ENCODE data around the gene ZC3H6. TPM values are rescaled to one million over a fixed set of nuclear protein-coding genes. Genes with fewer than 3 reads are reported as not detected.

ZC3H6 gene
- polyA plus RNA-seq, 2 of the 4 experiments (the other 2 are of a cell fraction) = 0.75 to 1.9 TPM

DNA sequence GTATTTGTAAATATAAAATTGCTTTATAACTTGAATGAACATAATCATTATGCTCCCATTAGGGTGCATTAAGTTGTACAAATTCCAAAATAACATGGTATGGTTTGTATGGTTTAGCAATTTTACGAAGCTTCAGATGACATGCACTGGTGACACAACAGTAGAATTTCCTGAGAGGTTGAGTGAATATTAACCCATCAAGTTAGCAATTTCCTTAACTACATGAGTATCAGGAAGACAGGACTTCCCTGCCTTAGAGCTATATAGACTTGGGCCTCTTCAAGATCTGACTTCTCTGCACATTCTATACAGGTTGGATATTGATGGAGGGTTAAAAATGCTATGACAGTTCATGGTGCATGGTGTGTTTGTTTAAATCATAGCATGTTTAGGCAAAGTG is 60.2 kb downstream of the ZC3H6 start:
- no peak for ATAC-seq
- TF ChIP-seq RARB (CRISPR knock-in tag; IDR thresholded peaks at IDR 0.05) (no peak), CBX2 (IDR thresholded peaks at IDR 0.05; ENCODE audit: borderline replicate concordance, low read depth) (no peak)
- Histone ChIP-seq H3K9me3 (no peaks in the 10 kb centered on the region), H3K4me2 (no peak overlapping the region), H3K4me3 (no peak overlapping the region), H3K27ac (no peak overlapping the region), H3K4me1 (no peaks in the 10 kb centered on the region)
- CTCF ChIA-PET = interaction anchor here (1.0 to 1.4 kb wide), 2 partner anchors 11 to 21 kb away, joined by 3 to 4 read pairs; no protein-coding TSS in a partner anchor
- DNase-seq (ENCODE audit: low read depth in 1 of 2, low spot score in 1 of 2) = no peak
- no peak for FAIRE-seq
- POLR2A ChIA-PET = no interaction called here
- 79% methylated on average over 1 of the region's 1 CpG for WGBS (ENCODE audit: missing lambda C conversion rate)

DNA sequence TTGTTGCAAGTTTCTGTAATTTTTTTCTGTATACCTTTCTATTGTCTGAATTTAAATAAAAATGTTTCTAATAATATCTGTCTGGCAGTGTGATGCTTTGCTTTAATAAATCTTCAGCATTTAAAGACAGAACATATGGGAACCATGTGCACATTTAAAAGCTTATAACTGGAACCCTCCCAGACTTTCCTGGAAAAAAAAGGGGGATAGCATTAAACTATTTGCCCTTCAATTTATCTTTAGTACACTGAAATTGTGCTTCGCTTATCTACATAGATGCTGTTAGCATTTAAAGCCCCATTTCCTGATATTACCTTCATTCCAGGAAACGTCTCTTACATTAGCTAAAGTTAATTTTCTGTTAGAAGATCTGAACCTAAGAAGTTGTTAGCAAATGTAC is 64.6 kb downstream of the ZC3H6 start:
- ChIA-PET CTCF (no interaction called here), POLR2A (no interaction called here)
- no peak for FAIRE-seq
- DNase-seq (ENCODE audit: low read depth in 1 of 2, low spot score in 1 of 2) = no peak
- H3K27ac ChIP-seq = no peak overlapping the region
- no peaks in the 10 kb centered on the region for H3K4me1 ChIP-seq
- no peak for ATAC-seq
- H3K4me2 ChIP-seq = no peak overlapping the region
- 49% methylated on average over 2 of the region's 2 CpGs for WGBS (ENCODE audit: missing lambda C conversion rate)
- no peaks in the 10 kb centered on the region for H3K9me3 ChIP-seq
- H3K4me3 ChIP-seq = no peak overlapping the region
- no peak for TF ChIP-seq RFX5 (IDR thresholded peaks at IDR 0.05)
- TF ChIP-seq JUNB (IDR thresholded peaks at IDR 0.05) = no peak
- no peak for TF ChIP-seq GATA3 (IDR thresholded peaks at IDR 0.05; ENCODE audit: borderline replicate concordance)
- no peak for TF ChIP-seq NR3C1 (IDR thresholded peaks at IDR 0.05)
- no peak for TF ChIP-seq ZFP36 (IDR thresholded peaks at IDR 0.05; ENCODE audit: borderline replicate concordance, partially characterized antibody)
- no peak for TF ChIP-seq KDM5A (IDR thresholded peaks at IDR 0.05)
- no peak for TF ChIP-seq CEBPB (IDR thresholded peaks at IDR 0.05)
- no peak for TF ChIP-seq JUN (IDR thresholded peaks at IDR 0.05)
- TF ChIP-seq, protein P1, sequence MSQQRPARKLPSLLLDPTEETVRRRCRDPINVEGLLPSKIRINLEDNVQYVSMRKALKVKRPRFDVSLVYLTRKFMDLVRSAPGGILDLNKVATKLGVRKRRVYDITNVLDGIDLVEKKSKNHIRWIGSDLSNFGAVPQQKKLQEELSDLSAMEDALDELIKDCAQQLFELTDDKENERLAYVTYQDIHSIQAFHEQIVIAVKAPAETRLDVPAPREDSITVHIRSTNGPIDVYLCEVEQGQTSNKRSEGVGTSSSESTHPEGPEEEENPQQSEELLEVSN (IDR thresholded peaks at IDR 0.05; ENCODE audit: borderline replicate concordance, low read depth) = no peak
- no peak for TF ChIP-seq MAFK (IDR thresholded peaks at IDR 0.05; ENCODE audit: partially characterized antibody)
- no peak for TF ChIP-seq HOXB5 (CRISPR knock-in tag; IDR thresholded peaks at IDR 0.05)
- no peak for TF ChIP-seq CHD4 (IDR thresholded peaks at IDR 0.05; ENCODE audit: borderline replicate concordance)
- TF ChIP-seq FOXS1 (CRISPR knock-in tag; IDR thresholded peaks at IDR 0.05) = no peak
- TF ChIP-seq, protein P2, sequence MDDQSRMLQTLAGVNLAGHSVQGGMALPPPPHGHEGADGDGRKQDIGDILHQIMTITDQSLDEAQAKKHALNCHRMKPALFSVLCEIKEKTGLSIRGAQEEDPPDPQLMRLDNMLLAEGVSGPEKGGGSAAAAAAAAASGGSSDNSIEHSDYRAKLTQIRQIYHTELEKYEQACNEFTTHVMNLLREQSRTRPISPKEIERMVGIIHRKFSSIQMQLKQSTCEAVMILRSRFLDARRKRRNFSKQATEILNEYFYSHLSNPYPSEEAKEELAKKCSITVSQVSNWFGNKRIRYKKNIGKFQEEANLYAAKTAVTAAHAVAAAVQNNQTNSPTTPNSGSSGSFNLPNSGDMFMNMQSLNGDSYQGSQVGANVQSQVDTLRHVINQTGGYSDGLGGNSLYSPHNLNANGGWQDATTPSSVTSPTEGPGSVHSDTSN (IDR thresholded peaks at IDR 0.05) = no peak

DNA sequence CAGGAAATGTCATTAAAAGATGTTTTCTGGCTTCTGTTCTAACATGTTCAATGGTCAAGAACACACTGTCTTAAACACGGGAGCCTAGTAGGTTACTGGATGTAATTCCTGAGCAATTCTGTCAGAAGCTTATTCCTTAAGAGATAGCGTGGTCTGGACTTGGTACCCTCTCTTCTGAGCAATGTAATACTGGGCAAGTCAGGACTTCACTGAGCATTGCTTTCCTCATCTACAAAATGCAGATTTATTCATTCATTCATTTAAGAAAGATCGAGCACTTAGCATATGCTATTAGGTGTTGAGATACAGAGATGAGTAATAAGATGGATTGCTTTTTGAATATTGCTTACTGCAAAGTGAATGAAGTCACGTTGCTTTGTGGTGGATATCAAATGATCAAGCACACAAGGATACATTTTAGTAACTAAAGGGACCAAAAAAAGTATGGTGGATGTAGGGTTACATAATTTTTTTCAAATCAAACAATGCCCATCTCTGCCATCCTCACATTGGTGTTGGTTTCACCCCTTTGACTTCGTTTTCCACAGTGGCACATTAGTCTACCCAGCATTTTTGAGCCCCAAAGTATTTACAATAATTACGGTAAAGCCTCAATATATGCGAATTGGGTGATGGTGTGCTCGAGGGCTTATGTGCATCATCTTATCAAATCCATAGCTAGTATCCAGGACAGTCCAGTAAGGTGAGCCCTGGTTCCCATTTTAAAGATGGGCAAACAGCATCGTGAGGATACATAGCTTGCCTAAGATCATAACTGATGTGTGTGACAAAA is 65.3 kb downstream of the ZC3H6 start:
- no peak overlapping the region for H3K4me3 ChIP-seq
- FAIRE-seq (no peak), ATAC-seq (no peak), DNase-seq (ENCODE audit: low read depth in 1 of 2, low spot score in 1 of 2) (no peak)
- no peaks in the 10 kb centered on the region for H3K4me1 ChIP-seq
- TF ChIP-seq POLR2AphosphoS2 (conservative IDR thresholded peaks at IDR 0.05; ENCODE audit: low read length) (no peak), RARB (CRISPR knock-in tag; IDR thresholded peaks at IDR 0.05) (no peak), NR3C1 (IDR thresholded peaks at IDR 0.05) (no peak), KDM1A (IDR thresholded peaks at IDR 0.05; ENCODE audit: low read depth) (no peak), POLR2A (IDR thresholded peaks at IDR 0.05; ENCODE audit: low read length) (no peak), SREBF2 (IDR thresholded peaks at IDR 0.05) (no peak), FOSB (CRISPR knock-in tag; IDR thresholded peaks at IDR 0.05) (no peak), RNF2 (IDR thresholded peaks at IDR 0.05; ENCODE audit: borderline replicate concordance, low read depth) (no peak)
- TF ChIP-seq, protein P3, sequence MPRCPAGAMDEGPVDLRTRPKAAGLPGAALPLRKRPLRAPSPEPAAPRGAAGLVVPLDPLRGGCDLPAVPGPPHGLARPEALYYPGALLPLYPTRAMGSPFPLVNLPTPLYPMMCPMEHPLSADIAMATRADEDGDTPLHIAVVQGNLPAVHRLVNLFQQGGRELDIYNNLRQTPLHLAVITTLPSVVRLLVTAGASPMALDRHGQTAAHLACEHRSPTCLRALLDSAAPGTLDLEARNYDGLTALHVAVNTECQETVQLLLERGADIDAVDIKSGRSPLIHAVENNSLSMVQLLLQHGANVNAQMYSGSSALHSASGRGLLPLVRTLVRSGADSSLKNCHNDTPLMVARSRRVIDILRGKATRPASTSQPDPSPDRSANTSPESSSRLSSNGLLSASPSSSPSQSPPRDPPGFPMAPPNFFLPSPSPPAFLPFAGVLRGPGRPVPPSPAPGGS (IDR thresholded peaks at IDR 0.05) = no peak
- no peak overlapping the region for H3K4me2 ChIP-seq
- 53% methylated on average over 9 of the region's 9 CpGs for WGBS (ENCODE audit: missing lambda C conversion rate)
- no peaks in the 10 kb centered on the region for H3K9me3 ChIP-seq
- H3K27ac ChIP-seq = no peak overlapping the region
- ChIA-PET POLR2A (no interaction called here), CTCF (no interaction called here)

Measured in A549 (cell line).